ENCODE data around the gene LTA. TPM values are rescaled to one million over a fixed set of nuclear protein-coding genes. Genes with fewer than 3 reads are reported as not detected.

LTA gene
- total RNA-seq, 4 donors from 2014 or later, result 0.30 TPM; not detected in 3

GRCh38 chr6:31580807-31581433 lies 8.8 kb downstream of the LTA start:
- peak; percentile 40 to 52 for TF ChIP-seq POLR2A (IDR thresholded peaks at IDR 0.05)
- peak; percentile 91 to 98 (median 96) for TF ChIP-seq CTCF (IDR thresholded peaks at IDR 0.05)
- no peaks in the 10 kb centered on the region for H3K27me3 ChIP-seq
- peak; percentile 85 to 88 for DNase-seq
- intact Hi-C loops (cut with DNase I; ENCODE audit: low total_unique reads), result no loop called here
- H3K9me3 ChIP-seq, result no peaks in the 10 kb centered on the region
- peaks cover 0 to 5% of the 10 kb centered on the region in 2 donors for H3K4me1 ChIP-seq
- H3K4me3 ChIP-seq, result peak overlapping the region; percentile 57 to 78
- H3K27ac ChIP-seq, result peak overlapping the region; percentile 80 to 92
- H3K36me3 ChIP-seq, result no peaks in the 10 kb centered on the region

GRCh38 chr6:31581434-31582229 lies 9.5 kb downstream of the LTA start:
- DNase-seq, result no peak
- no peak for TF ChIP-seq POLR2A (IDR thresholded peaks at IDR 0.05)
- TF ChIP-seq CTCF (IDR thresholded peaks at IDR 0.05), result no peak
- intact Hi-C loops (cut with DNase I; ENCODE audit: low total_unique reads), result no loop called here
- Histone ChIP-seq H3K9me3 (no peaks in the 10 kb centered on the region), H3K27me3 (no peaks in the 10 kb centered on the region), H3K36me3 (no peaks in the 10 kb centered on the region), H3K4me1 (peaks cover 0 to 5% of the 10 kb centered on the region in 2 donors), H3K27ac (peak overlapping the region; percentile 80 to 92), H3K4me3 (peak overlapping the region; percentile 57 to 78)

GRCh38 chr6:31582230-31582643 lies 10.1 kb downstream of the LTA start, which contains the start of gene LTB:
TSS of gene LTB (minus strand) at chr6:31582424. CDS start at chr6:31582417, 7 bp downstream.
- Histone ChIP-seq H3K4me1 (peaks cover 0 to 5% of the 10 kb centered on the region in 2 donors), H3K4me3 (peak within 1 kb of the TSS; percentile 57 to 78), H3K27me3 (no peaks in the 10 kb centered on the region), H3K9me3 (no peaks in the 10 kb centered on the region), H3K27ac (peak within 1 kb of the TSS; percentile 80 to 92), H3K36me3 (no peaks in the 10 kb centered on the region)
- TF ChIP-seq POLR2A (IDR thresholded peaks at IDR 0.05), result no peak
- TF ChIP-seq CTCF (IDR thresholded peaks at IDR 0.05), result no peak
- no peak for DNase-seq
- intact Hi-C loops (cut with DNase I; ENCODE audit: low total_unique reads), result no loop called here

- Histone ChIP-seq H3K9me3 (no peaks in the 10 kb centered on the region), H3K36me3 (no peaks in the 10 kb centered on the region), H3K4me3 (no peak overlapping the region), H3K27ac (no peak overlapping the region), H3K4me1 (peaks cover 0 to 2% of the 10 kb centered on the region in 2 donors), H3K27me3 (no peaks in the 10 kb centered on the region)
- intact Hi-C loops (cut with DNase I; ENCODE audit: low total_unique reads), result no loop called here
- no peak for DNase-seq
- TF ChIP-seq POLR2A (IDR thresholded peaks at IDR 0.05), result no peak
- TF ChIP-seq CTCF (IDR thresholded peaks at IDR 0.05), result no peak
Observed at GRCh38 chr6:31585491-31585890, 13.4 kb downstream of the LTA start.

- H3K27ac ChIP-seq, result no peak within 1 kb of the TSS
- intact Hi-C loops (cut with DNase I; ENCODE audit: low total_unique reads), result no loop called here
- no peak for DNase-seq
- no peaks in the 10 kb centered on the region for H3K4me1 ChIP-seq
- H3K36me3 ChIP-seq, result no peaks in the 10 kb centered on the region
- H3K9me3 ChIP-seq, result no peaks in the 10 kb centered on the region
- H3K4me3 ChIP-seq, result no peak within 1 kb of the TSS
- TF ChIP-seq CTCF (IDR thresholded peaks at IDR 0.05) (no peak), POLR2A (IDR thresholded peaks at IDR 0.05) (no peak)
- no peaks in the 10 kb centered on the region for H3K27me3 ChIP-seq
Observed at GRCh38 chr6:31586008-31586407, 13.9 kb downstream of the LTA start, which contains the start of gene LST1. TSS of gene LST1 (plus strand) at chr6:31586277. CDS start at chr6:31587300, 1,023 bp downstream.

Data from uterus (tissue), 4 donors.